ENCODE measurements around the gene NUDT16. TPM values are rescaled to one million over a fixed set of nuclear protein-coding genes. Genes with fewer than 3 reads are reported as not detected.

The NUDT16 gene
- total and polyA plus RNA-seq, 9 of the 15 experiments (the other 6 are each of a cell fraction or from before 2014, with no cell fraction given) = 1.5 to 11.4 (median 7.6) TPM

DNA sequence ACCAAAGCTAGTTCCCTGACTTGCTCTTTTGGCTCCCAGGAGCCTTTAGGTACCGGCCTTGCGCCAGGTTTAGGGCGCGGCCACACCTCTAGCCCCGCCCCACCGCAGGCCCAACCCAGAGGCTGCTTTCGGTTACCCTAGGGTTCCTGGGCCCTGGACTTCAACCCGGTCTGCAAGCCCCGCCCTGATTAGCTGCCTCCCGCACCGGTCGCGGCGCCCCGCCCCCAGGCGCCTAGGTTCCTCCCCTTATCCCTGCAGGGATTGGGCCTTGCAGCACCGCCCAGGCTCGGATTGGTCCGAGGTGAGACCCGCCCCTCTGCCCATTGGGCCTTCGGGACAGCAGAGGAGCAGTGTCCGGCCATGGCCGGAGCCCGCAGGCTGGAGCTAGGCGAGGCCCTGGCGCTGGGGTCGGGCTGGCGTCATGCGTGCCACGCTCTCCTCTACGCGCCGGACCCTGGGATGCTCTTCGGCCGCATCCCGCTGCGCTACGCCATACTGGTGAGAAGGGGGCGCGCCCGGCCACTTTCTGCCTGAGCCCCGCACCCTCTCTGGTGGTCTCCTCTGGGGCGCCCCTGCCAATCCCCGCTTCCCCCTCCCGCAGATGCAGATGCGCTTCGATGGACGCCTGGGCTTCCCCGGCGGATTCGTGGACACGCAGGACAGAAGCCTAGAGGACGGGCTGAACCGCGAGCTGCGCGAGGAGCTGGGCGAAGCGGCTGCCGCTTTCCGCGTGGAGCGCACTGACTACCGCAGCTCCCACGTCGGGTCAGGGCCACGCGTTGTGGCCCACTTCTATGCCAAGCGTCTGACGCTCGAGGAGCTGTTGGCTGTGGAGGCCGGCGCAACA lies at the start of gene NUDT16 (continued):
- TF ChIP-seq, protein P1, sequence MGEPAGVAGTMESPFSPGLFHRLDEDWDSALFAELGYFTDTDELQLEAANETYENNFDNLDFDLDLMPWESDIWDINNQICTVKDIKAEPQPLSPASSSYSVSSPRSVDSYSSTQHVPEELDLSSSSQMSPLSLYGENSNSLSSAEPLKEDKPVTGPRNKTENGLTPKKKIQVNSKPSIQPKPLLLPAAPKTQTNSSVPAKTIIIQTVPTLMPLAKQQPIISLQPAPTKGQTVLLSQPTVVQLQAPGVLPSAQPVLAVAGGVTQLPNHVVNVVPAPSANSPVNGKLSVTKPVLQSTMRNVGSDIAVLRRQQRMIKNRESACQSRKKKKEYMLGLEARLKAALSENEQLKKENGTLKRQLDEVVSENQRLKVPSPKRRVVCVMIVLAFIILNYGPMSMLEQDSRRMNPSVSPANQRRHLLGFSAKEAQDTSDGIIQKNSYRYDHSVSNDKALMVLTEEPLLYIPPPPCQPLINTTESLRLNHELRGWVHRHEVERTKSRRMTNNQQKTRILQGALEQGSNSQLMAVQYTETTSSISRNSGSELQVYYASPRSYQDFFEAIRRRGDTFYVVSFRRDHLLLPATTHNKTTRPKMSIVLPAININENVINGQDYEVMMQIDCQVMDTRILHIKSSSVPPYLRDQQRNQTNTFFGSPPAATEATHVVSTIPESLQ (CRISPR knock-in tag; IDR thresholded peaks at IDR 0.05) = no peak
- TF ChIP-seq ETS2 (tag; IDR thresholded peaks at IDR 0.05; ENCODE audit: borderline replicate concordance, poor library complexity, severe bottlenecking) (no peak), LEF1 (IDR thresholded peaks at IDR 0.05) (no peak), ZNF121 (CRISPR knock-in tag; conservative IDR thresholded peaks at IDR 0.05) (no peak), ETV5 (CRISPR knock-in tag; IDR thresholded peaks at IDR 0.05; ENCODE audit: low read depth) (no peak), ZNF512 (tag; IDR thresholded peaks at IDR 0.05) (no peak), SAP30 (IDR thresholded peaks at IDR 0.05; ENCODE audit: borderline replicate concordance, insufficient read depth, low read depth, low read length, poor library complexity, severe bottlenecking) (no peak), ZNF695 (CRISPR knock-in tag; IDR thresholded peaks at IDR 0.05) (no peak), TCF15 (CRISPR knock-in tag; IDR thresholded peaks at IDR 0.05) (no peak), SREBF1 (IDR thresholded peaks at IDR 0.05; ENCODE audit: borderline replicate concordance, low read depth, low read length) (no peak), MYC (IDR thresholded peaks at IDR 0.05; ENCODE audit: low read depth, low read length) (peak; percentile 70), MYC (CRISPR knock-in tag; IDR thresholded peaks at IDR 0.05; ENCODE audit: borderline replicate concordance, low read depth) (no peak), FUS (optimal IDR thresholded peaks at IDR 0.05; ENCODE audit: low read depth, low read length) (no peak), KLF1 (tag; IDR thresholded peaks at IDR 0.05) (peak; percentile 61; the same call in 1 of the 2 replicates), CC2D1A (IDR thresholded peaks at IDR 0.05) (no peak), THAP7 (CRISPR knock-in tag; IDR thresholded peaks at IDR 0.05) (no peak), FOSL1 (tag; conservative IDR thresholded peaks at IDR 0.05) (no peak), ZNF766 (CRISPR knock-in tag; conservative IDR thresholded peaks at IDR 0.05) (no peak), SIN3A (IDR thresholded peaks at IDR 0.05; ENCODE audit: borderline replicate concordance in 2 of 2, control insufficient read depth in 1 of 2, low read depth in 2 of 2, low read length in 2 of 2) (no peak), ZEB2 (IDR thresholded peaks at IDR 0.05) (no peak)
- TF ChIP-seq, protein P2, sequence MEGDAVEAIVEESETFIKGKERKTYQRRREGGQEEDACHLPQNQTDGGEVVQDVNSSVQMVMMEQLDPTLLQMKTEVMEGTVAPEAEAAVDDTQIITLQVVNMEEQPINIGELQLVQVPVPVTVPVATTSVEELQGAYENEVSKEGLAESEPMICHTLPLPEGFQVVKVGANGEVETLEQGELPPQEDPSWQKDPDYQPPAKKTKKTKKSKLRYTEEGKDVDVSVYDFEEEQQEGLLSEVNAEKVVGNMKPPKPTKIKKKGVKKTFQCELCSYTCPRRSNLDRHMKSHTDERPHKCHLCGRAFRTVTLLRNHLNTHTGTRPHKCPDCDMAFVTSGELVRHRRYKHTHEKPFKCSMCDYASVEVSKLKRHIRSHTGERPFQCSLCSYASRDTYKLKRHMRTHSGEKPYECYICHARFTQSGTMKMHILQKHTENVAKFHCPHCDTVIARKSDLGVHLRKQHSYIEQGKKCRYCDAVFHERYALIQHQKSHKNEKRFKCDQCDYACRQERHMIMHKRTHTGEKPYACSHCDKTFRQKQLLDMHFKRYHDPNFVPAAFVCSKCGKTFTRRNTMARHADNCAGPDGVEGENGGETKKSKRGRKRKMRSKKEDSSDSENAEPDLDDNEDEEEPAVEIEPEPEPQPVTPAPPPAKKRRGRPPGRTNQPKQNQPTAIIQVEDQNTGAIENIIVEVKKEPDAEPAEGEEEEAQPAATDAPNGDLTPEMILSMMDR (IDR thresholded peaks at IDR 0.05 in 2 of 3, conservative IDR thresholded peaks at IDR 0.05 in 1 of 3; ENCODE audit: insufficient read depth in 2 of 3, low read depth in 1 of 3, low read length in 3 of 3) = no peak

Data from K562 (cell line).